ENCODE measurements around the gene PLBD2. TPM values are rescaled to one million over a fixed set of nuclear protein-coding genes. Genes with fewer than 3 reads are reported as not detected.

PLBD2 gene
- total and polyA plus RNA-seq, 2 donors (not counting 1 experiment from before 2014, with no cell fraction given): 11.9 to 35.5 TPM

- H2AFZ ChIP-seq (ENCODE audit: low read length): no peak overlapping the region
- no peaks in the 10 kb centered on the region for H3K36me3 ChIP-seq (ENCODE audit: control insufficient read depth, insufficient read depth, low read length)
- no peak overlapping the region for H3K4me3 ChIP-seq (replicated peaks in 1 of 4; ENCODE audit: control extremely low read depth in 1 of 4, insufficient read depth in 1 of 4, low read depth in 3 of 4, low read length in 4 of 4)
- H3K4me1 ChIP-seq (ENCODE audit: control insufficient read depth, extremely low read depth, insufficient read depth, low read length): no peaks in the 10 kb centered on the region
- no peak for DNase-seq (ENCODE audit: low read depth in 2 of 2)
- no peaks in the 10 kb centered on the region for H3K79me2 ChIP-seq (ENCODE audit: control insufficient read depth, insufficient read depth, low read length)
- H3K27me3 ChIP-seq (ENCODE audit: control insufficient read depth, insufficient read depth, low read length): no peaks in the 10 kb centered on the region
- H3K9me3 ChIP-seq (ENCODE audit: control insufficient read depth, insufficient read depth, low read depth, low read length): no peaks in the 10 kb centered on the region
- H4K20me1 ChIP-seq (ENCODE audit: control insufficient read depth, extremely low read depth, insufficient read depth, low read length): no peaks in the 10 kb centered on the region
- H3K9ac ChIP-seq (ENCODE audit: insufficient read depth, low read length): no peak overlapping the region
- H3K4me2 ChIP-seq (ENCODE audit: extremely low read depth, insufficient read depth, low read length): no peak overlapping the region
- no peak overlapping the region for H3K27ac ChIP-seq (ENCODE audit: insufficient read depth, low read length)
- TF ChIP-seq EZH2 (IDR thresholded peaks at IDR 0.05; ENCODE audit: low read length, missing control alignments) (no peak), CTCF (conservative IDR thresholded peaks at IDR 0.05 in 1 of 2, IDR thresholded peaks at IDR 0.05 in 1 of 2; ENCODE audit: low read depth in 1 of 2, low read length in 2 of 2) (no peak)
These were observed 69.5 kb downstream of the PLBD2 start for GRCh38 chr12:113427882-113428281.

- H4K20me1 ChIP-seq (ENCODE audit: control insufficient read depth, extremely low read depth, insufficient read depth, low read length): no peaks in the 10 kb centered on the region
- H3K4me3 ChIP-seq (replicated peaks in 1 of 4; ENCODE audit: control extremely low read depth in 1 of 4, insufficient read depth in 1 of 4, low read depth in 3 of 4, low read length in 4 of 4): no peak overlapping the region
- no peaks in the 10 kb centered on the region for H3K4me1 ChIP-seq (ENCODE audit: control insufficient read depth, extremely low read depth, insufficient read depth, low read length)
- no peaks in the 10 kb centered on the region for H3K9me3 ChIP-seq (ENCODE audit: control insufficient read depth, insufficient read depth, low read depth, low read length)
- H3K9ac ChIP-seq (ENCODE audit: insufficient read depth, low read length): no peak overlapping the region
- H2AFZ ChIP-seq (ENCODE audit: low read length): no peak overlapping the region
- TF ChIP-seq CTCF (conservative IDR thresholded peaks at IDR 0.05 in 1 of 2, IDR thresholded peaks at IDR 0.05 in 1 of 2; ENCODE audit: low read depth in 1 of 2, low read length in 2 of 2) (no peak), EZH2 (IDR thresholded peaks at IDR 0.05; ENCODE audit: low read length, missing control alignments) (no peak)
- no peaks in the 10 kb centered on the region for H3K36me3 ChIP-seq (ENCODE audit: control insufficient read depth, insufficient read depth, low read length)
- H3K79me2 ChIP-seq (ENCODE audit: control insufficient read depth, insufficient read depth, low read length): no peaks in the 10 kb centered on the region
- no peak overlapping the region for H3K27ac ChIP-seq (ENCODE audit: insufficient read depth, low read length)
- no peak overlapping the region for H3K4me2 ChIP-seq (ENCODE audit: extremely low read depth, insufficient read depth, low read length)
- DNase-seq (ENCODE audit: low read depth in 2 of 2): no peak
- H3K27me3 ChIP-seq (ENCODE audit: control insufficient read depth, insufficient read depth, low read length): no peaks in the 10 kb centered on the region
These were observed 70.1 kb downstream of the PLBD2 start for GRCh38 chr12:113428482-113428881.

GRCh38 chr12:113432986-113433385, 74.6 kb downstream of the PLBD2 start:
- Histone ChIP-seq H3K27me3 (ENCODE audit: control insufficient read depth, insufficient read depth, low read length) (no peaks in the 10 kb centered on the region), H3K4me2 (ENCODE audit: extremely low read depth, insufficient read depth, low read length) (no peak overlapping the region), H3K9ac (ENCODE audit: insufficient read depth, low read length) (no peak overlapping the region), H3K9me3 (ENCODE audit: control insufficient read depth, insufficient read depth, low read depth, low read length) (no peaks in the 10 kb centered on the region), H2AFZ (ENCODE audit: low read length) (no peak overlapping the region), H3K36me3 (ENCODE audit: control insufficient read depth, insufficient read depth, low read length) (no peaks in the 10 kb centered on the region), H3K27ac (ENCODE audit: insufficient read depth, low read length) (no peak overlapping the region), H3K4me1 (ENCODE audit: control insufficient read depth, extremely low read depth, insufficient read depth, low read length) (no peaks in the 10 kb centered on the region), H3K4me3 (replicated peaks in 1 of 4; ENCODE audit: control extremely low read depth in 1 of 4, insufficient read depth in 1 of 4, low read depth in 3 of 4, low read length in 4 of 4) (no peak overlapping the region), H4K20me1 (ENCODE audit: control insufficient read depth, extremely low read depth, insufficient read depth, low read length) (no peaks in the 10 kb centered on the region), H3K79me2 (ENCODE audit: control insufficient read depth, insufficient read depth, low read length) (no peaks in the 10 kb centered on the region)
- TF ChIP-seq CTCF (conservative IDR thresholded peaks at IDR 0.05 in 1 of 2, IDR thresholded peaks at IDR 0.05 in 1 of 2; ENCODE audit: low read depth in 1 of 2, low read length in 2 of 2): no peak
- no peak for TF ChIP-seq EZH2 (IDR thresholded peaks at IDR 0.05; ENCODE audit: low read length, missing control alignments)
- no peak for DNase-seq (ENCODE audit: low read depth in 2 of 2)
